GM12865 (cell line): Measurements from ENCODE around the gene ARHGEF17.

Experiments used
- DNase-seq: peaks from one replicate; pipeline ENCODE4 v3.0.0; 2010; ENCODE audit warnings: low read depth
- H3K4me3 ChIP-seq: 2 replicates; pipeline ENCODE4 v1.5.1; 2011; ENCODE audit warnings: mild to moderate bottlenecking, low read depth, low read length, control low read depth
- CTCF ChIP-seq: IDR thresholded peaks from 2 replicates; pipeline ENCODE4 v1.5.1; 2011; ENCODE audit warnings: low read length, control low read depth, low read depth, inconsistent platforms; ENCODE audit not compliant: insufficient read depth; ENCODE audit errors: missing control alignments

The ARHGEF17 gene

GRCh38 chr11:73347067-73347466 lies 39.0 kb downstream of the ARHGEF17 start:
- DNase-seq = no peak
- no peak overlapping the region for H3K4me3 ChIP-seq
- no peak for TF ChIP-seq CTCF

GRCh38 chr11:73348838-73349237 lies 40.8 kb downstream of the ARHGEF17 start:
- TF ChIP-seq CTCF = no peak
- H3K4me3 ChIP-seq = no peak overlapping the region
- no peak for DNase-seq

GRCh38 chr11:73349633-73350032 lies 41.6 kb downstream of the ARHGEF17 start:
- no peak for DNase-seq
- TF ChIP-seq CTCF = no peak
- H3K4me3 ChIP-seq = no peak overlapping the region

GRCh38 chr11:73350908-73351636 lies 43.0 kb downstream of the ARHGEF17 start:
- no peak overlapping the region for H3K4me3 ChIP-seq
- peak; percentile 79 for DNase-seq
- TF ChIP-seq CTCF = peak; percentile 97

- TF ChIP-seq CTCF = no peak
- no peak for DNase-seq
- H3K4me3 ChIP-seq = no peak overlapping the region
Observed at GRCh38 chr11:73353422-73353821, 45.3 kb downstream of the ARHGEF17 start.

GRCh38 chr11:73355109-73355508 lies 47.0 kb downstream of the ARHGEF17 start:
- no peak overlapping the region for H3K4me3 ChIP-seq
- no peak for TF ChIP-seq CTCF
- no peak for DNase-seq

GRCh38 chr11:73356979-73357860 lies 49.1 kb downstream of the ARHGEF17 start:
- no peak for TF ChIP-seq CTCF
- DNase-seq = no peak
- no peak overlapping the region for H3K4me3 ChIP-seq
